NCI-H1417 (cell line): ENCODE results near the gene RTEL1.
"Not testable (repeated sequence)": the region's sequence is repeated elsewhere in the genome, so short reads cannot be mapped to it uniquely, and the experiment has no call there.

Source experiments
- DNase-seq, 3 experiments: peaks; one replicate each; lab custom pipeline; 2025; lab: John Stamatoyannopoulos, UW

Gene RTEL1

DNA sequence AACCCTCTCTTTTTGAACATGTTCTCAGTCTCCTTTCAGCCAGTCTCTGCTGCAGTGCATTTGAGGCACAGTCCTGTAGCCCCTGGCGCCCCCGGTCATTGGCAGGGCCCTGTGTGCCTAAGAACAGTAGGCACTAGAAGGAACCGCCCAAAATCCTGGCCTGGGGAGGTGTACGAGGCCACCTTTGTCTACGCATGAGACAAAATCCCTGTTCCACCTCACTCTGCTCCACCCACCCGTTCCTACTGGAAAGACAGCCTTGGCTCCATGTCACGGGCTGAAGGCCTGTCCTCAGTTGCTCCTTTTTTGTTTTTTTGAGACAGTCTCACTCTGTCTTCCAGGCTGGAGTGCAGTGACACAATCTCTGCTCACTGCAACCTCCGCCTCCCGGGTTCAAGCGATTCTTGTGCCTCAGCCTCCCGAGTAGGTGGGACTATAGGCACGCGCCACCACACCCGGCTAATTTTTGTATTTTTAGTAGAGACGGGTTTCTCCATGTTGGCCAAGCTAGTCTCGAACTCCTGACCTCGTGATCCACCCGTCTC is 72.1 kb downstream of the RTEL1 start:
- DNase-seq: not testable (repeated sequence)

DNA sequence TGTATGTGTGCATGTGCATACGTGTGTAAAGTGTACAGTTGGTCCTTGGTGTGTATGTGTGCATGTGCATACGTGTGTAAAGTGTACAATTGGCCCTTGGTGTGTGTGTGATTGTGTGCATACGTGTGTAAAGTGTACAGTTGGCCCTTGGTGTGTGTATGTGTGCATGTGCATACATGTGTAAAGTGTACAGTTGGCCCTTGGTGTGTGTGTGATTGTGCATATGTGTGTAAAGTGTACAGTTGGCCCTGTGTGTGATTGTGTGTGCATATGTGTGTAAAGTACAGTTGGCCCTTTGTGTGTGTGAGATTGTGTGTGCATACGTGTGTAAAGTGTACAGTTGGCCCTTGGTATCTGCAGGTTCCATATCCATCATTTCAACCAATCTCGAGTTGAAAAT is 73.3 kb downstream of the RTEL1 start:
- DNase-seq: no peak

DNA sequence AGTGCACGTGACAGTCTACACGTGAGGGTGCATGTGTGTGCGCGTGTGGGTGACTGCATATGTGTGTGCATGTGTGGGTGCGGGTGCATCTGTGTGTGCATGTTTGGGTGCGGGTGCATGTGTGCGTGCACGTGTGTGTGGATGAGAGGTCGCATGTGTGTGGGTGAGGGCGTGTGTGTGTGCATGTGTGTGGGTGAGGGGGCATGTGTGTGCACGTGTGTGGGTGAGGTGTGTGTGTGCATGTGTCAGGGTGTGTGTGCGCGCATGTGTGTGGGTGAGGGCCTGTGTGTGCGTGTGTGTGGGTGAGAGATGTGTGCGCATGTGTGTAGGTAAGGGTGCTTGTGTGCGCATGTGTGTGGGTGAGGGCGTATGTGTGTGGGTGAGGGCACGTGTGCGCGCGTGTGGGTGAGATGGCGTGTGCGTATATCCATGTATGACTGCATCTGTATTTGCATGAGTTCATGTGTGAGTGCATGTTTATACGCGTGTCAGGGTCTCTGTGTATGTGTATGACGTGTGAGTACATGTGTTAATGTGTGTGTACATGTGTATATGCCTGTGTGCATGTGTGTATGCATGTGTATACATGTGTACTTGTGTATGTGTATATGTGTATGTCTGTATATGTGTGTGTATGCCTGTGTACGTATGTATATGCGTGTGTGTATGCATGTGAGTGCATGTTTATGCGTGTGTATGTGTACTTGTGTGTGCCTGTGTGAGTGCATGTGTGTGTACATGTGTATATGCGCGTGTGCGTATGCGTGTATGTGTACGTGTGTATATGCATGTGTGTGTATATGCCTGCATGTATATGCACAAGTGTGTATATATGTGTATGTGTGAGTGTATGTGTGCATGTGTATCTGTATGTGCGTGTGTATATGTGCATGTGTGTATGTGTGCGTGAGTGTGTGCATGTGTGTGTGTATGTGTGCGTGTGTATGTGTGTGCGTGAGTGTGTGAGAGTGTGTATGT is 74.3 kb downstream of the RTEL1 start:
- no peak for DNase-seq

DNA sequence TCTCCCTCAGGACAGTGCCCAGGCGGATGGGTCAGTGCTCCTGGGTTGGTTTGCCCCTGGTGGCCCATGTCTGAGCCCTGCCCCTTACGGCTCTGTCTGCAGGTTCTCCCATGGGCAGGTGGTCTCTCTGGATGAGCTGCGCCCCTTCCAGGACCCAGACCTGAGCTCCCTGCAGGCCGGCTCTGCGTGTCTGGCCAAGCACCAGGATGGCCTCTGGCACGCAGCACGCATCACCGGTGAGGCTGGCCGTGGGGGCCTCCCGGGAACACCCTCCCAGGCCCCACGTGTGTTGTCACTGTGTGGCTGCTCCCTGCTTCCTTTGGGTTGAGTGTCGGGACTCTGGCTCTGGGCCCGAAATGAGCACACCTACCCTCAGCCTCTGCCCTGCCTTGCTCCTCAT is 75.0 kb downstream of the RTEL1 start:
- DNase-seq: no peak

DNA sequence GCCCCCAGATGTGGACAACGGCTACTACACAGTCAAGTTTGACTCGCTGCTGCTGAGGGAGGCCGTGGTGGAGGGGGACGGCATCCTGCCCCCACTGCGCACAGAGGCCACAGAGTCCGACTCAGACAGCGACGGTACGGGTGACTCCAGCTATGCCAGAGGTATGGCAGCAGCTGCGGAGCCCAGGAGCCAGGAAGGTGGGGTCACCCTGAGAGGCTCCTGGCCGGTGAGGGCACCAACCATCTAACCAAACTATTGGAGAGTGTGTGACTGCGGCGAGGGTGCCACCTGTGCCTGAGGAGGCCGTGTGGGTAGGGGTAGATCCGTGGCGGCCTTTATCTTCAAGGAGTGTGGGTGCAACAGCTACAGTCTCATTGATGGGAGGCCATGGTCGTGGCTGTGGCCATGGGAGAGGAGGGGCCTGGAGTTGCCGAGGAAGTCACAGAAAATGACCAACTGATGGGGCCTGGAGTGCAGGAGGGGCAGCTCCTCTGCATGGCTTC is 75.5 kb downstream of the RTEL1 start:
- no peak for DNase-seq

DNA sequence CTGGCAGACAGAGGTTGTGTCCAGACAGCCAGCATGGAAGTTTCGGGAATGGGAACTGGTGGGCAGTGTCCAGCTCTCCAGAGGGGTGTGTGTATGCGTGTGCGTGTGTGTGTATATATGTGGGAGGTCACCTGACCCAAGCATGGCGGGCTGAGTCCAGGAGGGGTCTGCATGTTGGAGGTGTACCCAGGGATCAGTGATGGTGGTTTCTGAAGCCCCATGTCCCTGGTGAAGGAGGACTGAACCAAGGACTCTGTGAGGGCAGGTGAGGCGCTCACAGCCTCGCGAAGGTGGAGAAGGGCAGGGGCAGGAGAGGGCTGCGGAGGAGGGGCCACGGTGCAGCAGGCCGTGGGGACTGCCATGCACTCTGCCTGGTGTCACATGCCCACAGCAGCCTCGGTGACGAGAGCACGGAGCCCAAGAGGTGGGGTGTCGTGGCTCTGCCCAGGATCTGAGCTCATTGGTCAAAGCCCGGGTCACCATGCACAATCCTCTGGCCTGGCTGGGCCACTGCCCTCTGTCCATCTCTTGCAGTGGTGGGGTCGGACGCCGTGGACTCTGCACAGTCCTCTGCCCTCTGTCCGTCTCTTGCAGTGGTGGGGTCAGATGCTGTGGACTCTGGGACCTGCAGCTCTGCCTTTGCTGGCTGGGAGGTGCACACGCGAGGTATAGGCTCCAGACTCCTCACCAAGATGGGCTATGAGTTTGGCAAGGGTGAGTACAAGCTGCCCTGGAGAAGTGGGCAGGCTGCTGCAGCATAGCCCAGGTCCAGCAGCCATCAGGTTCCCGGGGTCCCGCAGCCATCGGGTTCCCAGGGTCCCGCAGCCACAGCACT is 76.2 kb downstream of the RTEL1 start:
- DNase-seq: no peak

DNA sequence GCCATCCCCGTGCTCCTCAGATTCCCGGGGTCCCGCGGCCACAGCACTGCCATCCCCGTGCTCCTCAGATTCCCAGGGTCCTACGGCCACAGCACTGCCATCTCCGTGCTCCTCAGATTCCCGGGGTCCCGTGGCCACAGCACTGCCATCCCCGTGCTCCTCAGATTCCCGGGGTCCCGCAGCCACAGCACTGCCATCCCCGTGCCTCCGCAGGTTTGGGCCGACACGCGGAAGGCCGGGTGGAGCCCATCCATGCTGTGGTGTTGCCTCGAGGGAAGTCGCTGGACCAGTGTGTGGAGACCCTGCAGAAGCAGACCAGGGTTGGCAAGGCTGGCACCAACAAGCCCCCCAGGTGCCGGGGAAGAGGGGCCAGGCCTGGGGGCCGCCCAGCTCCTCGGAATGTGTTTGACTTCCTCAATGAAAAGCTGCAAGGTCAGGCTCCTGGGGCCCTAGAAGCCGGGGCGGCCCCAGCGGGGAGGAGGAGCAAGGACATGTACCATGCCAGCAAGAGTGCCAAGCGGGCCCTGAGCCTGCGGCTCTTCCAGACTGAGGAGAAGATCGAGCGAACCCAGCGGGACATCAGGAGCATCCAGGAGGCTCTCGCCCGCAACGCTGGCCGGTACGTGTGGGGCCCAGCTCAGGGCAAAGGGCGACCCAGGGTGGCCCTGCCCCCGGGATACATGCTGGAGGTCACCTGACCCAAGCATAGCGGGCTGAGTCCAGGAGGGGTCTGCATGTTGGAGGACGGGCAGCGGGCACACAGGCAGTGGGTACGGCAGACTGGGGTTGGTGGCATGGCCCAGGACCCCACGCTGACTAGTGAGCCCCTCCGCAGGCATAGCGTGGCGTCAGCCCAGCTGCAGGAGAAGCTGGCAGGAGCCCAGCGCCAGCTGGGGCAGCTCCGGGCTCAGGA is 77.1 kb downstream of the RTEL1 start:
- DNase-seq: no peak

DNA sequence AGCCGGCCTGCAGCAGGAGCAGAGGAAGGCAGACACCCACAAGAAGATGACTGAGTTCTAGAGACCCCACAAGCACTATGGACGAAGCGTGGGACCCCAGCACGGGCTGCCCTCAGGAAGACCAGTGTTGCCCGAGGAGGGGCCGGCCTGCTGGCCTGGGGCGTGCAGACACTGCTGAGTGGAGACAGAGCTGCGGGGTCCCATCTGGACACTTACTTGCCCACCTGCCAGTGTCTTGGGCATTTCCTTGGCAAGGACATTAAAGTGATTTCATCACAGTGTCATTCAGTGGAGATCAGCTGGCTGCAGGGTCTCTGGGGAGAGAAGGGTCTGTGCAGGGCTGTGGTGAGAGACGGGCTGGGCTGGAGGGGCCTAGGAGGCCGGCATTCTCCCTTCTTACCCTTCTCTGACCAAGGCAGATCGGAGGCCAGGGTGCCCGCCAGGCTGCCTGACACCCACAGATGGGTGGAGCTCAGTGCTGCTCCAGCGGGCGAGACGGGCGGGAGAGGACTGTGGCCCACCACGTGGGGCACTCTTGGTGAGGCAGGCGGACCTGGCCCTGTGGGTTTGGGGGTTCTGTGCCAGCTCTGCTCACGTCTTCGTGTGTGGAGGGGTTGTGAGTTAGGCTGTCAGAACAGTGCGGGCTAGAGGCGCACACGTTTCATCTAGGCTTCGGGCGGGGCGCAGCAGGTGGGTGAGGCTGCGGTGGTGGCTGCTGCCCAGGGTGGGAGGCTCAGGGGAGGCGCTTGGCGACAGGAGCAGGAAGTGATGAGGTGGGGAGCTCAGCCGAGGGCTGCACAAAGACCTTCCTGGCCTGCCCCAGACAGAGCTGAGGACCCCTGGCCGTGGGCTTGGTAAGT is 78.0 kb downstream of the RTEL1 start, which contains the start of gene LIME1:
LIME1 (plus strand) TSS at position 806 of the 860 bp plus-strand sequence. CDS start 886 bp downstream, outside the sequence.
- DNase-seq: no peak

DNA sequence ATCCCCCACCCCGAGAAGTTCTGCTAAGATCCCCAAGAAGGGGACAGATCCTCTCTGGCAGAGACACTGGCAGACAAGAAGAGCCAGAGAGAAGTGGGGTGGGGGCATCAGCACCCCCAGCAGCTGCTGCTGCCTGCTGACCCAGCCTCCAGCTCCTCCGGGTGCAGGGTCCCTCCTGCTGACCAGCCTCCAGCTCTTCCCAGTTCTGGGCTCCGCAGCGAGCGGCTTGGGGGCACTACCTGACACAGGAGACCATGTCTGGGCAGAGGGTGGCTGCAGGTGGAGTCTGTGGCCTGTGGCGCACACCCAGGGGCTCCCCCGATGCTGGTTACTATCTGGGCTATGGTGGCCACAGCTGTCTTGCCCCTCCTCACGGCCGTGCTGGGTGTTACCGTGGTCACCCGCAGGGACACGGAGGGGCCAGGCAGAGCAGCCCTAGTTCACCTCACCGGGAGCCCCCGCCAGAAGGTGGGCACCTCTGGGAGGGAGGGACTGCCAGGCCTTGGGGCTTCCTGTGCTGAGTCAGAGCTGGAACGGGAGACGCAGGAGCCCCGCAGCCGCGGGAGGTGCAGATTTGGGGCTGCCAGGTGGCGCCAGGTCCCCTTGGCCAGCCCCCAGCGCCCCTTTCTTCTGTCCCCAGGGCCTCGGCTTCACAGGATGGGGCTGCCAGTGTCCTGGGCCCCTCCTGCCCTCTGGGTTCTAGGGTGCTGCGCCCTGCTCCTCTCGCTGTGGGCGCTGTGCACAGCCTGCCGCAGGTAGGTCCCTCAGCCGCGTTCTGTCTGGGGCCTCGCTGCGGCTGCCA is 79.0 kb downstream of the RTEL1 start:
- DNase-seq: no peak

DNA sequence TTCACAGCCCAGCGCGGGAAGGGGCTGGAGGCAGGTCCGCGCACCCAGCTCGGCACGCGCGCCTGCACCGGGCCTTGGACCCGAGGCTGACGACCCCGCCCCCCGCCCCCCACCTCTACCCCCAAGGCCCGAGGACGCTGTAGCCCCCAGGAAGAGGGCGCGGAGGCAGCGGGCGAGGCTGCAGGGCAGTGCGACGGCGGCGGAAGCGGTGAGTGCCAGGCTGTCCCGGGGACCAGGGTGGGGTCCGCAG is 79.5 kb downstream of the RTEL1 start:
- no peak for DNase-seq

DNA sequence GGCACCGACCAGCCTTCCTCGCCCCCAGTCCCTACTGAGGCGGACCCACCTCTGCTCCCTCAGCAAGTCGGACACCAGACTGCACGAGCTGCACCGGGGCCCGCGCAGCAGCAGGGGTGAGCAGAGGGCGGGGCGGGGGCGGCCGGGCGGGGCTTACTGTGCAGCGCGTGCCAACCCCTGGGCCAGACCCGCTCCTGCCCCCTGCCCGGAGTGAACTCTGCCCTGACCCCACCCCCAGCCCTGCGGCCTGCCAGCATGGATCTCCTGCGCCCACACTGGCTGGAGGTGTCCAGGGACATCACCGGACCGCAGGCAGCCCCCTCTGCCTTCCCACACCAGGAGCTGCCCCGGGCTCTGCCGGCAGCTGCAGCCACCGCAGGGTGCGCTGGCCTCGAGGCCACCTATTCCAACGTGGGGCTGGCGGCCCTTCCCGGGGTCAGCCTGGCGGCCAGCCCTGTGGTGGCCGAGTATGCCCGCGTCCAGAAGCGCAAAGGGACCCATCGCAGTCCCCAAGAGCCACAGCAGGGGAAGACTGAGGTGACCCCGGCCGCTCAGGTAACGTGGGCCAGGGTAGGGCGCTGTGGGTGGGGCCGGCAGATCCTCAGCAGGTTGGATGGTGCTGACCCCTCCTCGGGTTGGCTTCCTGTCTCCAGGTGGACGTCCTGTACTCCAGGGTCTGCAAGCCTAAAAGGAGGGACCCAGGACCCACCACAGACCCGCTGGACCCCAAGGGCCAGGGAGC is 80.0 kb downstream of the RTEL1 start:
- no peak for DNase-seq

DNA sequence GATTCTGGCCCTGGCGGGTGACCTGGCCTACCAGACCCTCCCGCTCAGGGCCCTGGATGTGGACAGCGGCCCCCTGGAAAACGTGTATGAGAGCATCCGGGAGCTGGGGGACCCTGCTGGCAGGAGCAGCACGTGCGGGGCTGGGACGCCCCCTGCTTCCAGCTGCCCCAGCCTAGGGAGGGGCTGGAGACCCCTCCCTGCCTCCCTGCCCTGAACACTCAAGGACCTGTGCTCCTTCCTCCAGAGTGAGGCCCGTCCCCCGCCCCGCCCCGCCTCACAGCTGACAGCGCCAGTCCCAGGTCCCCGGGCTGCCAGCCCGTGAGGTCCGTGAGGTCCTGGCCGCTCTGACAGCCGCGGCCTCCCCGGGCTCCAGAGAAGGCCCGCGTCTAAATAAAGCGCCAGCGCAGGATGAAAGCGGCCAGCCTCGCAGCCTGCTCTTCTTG is 80.6 kb downstream of the RTEL1 start:
- DNase-seq: peak in 1 of 3 experiments; percentile 40

DNA sequence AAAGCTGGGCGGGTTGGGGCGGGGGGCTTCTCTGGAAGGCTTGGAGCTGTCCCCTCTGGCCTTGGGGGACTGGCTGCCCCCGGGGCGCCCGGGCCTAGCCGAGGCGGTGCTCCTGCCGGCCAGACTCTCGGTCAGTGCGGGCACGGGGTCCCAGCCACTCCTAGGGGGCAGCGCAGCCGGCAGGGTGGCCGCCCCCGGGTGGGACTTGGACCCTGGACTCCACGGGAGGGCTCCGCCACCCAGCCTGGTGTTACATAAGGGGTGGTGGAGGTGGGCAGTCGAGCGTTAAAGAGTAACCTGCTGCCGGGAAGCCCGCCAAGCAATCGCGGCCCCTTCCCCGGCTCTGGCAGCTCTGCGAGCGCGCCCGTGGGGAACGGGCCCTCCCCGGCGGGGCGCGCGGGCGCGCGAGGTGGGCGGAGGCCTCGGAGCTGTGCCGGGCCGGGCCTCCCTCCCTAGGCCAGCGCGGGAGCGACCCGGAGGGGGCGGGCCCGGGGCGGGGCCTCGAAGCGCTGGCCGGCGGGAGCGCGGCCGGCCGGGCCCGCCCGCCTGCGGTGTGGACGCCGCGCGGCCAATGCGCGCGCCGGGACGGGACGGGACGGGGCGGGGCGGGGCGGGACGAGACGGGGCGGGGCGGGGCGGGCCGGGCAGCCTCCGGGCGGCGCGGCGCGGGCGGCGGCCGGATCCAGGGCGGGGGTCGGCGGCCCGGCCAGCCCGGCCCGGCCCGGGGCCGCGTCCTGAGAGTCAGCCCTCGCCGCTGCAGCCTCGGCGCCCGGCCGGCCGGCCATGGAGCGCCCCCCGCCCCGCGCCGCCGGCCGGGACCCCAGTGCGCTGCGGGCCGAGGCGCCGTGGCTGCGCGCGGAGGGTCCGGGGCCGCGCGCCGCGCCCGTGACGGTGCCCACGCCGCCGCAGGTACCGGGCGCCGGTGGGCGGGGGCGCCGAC is 81.3 kb downstream of the RTEL1 start, which contains the start of gene SLC2A4RG:
SLC2A4RG (plus strand) TSS at position 647 of the 940 bp plus-strand sequence; CDS start at position 784, 137 bp downstream.
- DNase-seq: peak; percentile 66 to 91 (median 70)

DNA sequence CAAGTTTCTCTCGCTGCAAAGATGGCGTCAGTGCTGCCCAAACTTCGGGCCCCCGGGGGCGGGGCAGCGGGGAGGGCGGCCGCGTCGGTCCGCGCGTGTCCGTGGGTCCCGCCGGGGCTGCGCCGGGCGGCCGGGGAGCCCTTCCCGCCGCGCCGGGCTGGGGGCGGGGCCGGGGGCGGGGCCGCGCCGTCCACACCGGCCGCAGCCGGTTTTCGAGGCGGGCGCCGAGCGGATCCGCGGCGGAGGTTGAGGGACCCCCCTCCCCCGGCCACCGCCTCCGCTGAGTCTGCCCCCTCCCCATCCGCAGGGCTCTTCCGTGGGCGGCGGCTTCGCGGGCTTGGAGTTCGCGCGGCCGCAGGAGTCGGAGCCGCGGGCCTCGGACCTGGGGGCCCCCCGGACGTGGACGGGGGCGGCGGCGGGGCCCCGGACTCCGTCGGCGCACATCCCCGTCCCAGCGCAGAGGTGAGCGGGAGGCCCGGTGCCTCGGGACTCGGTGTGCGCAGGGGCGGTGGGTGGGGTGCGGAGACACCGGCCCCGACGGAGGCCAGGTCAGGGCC is 82.0 kb downstream of the RTEL1 start:
- DNase-seq: peak; percentile 52 to 75 (median 66)

DNA sequence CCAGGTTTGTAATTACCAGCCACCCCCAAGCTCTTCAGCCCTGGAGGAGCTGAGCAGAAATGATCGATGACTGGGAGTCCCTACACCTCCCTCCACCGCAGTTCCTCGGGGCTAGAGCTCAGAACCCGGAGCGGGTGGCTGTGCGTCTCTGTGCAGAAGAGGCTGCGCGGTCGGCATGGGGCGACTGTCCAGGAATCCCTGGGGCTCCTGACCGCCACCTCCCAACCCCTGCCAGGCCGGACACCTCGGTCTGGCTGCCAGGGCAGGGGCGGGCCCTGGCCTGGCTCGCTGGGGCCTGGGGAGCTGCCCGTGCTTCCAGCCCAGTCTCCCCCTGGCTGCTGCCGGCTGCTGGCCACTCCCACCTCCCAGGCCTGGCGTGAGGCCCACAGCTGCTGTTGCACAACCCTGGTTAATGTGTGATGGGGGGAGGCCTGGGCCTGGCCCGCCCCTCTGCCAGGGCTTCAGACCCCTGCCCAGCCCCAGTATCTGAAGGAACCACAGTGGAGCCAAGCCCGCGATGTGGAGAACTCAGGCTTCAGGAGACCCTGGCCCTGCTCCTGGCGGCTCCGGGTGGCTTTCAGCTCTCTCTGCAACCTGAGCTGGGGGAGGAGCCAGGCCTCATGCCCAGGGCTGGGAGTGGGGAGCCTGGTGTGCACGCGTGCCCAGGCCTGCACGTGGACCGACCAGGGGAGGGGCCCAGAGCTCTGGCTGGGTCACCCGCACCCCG is 82.7 kb downstream of the RTEL1 start:
- DNase-seq: peak; percentile 79 to 87 (median 84)

DNA sequence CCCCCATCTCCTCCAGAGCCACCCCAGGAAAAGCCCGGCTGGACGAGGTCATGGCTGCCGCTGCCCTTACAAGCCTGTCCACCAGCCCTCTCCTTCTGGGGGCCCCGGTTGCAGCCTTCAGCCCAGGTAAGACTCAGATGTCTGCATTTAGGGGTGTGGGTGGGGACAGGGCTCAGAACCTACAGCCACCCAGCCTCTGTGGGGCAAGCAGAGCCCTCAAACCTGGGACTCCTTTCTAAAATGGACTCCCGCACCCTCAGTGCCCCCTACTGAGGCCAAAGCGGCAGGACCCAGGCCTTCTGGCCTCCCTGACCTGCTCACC is 83.2 kb downstream of the RTEL1 start:
- DNase-seq: no peak
